ENCODE measurements around the gene CCDC50. TPM values are rescaled to one million over a fixed set of nuclear protein-coding genes. Genes with fewer than 3 reads are reported as not detected.

The CCDC50 gene
- total RNA-seq, 2 donors from 2014 or later: 56.0 to 84.7 TPM

DNA sequence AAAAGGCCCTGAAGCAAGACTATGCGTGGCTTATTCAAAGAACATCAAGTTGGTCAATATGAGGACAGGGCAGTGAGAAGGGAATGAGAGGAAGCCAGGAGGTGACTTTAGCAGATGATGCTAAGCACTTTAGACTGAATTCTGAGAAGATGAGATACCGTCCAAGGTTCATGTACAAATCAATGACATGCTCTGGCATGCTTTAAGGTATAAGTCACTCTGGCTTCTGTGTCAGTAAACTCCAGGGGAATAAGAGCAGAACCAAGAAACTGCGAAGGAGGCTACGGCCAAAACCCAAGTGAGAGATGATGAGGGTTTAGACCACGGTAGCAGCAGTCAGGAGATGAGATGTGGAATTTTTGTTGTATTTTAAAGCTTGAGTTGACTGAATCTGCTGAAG, 8.9 kb upstream of the CCDC50 start:
- intact Hi-C loops (cut with DNase I): loop anchor here (10.0 kb wide), 1 partner anchor 64 kb away; no protein-coding TSS in a partner anchor
- H3K27me3 ChIP-seq (replicated peaks; ENCODE audit: insufficient read depth): no peaks in the 10 kb centered on the region
- H3K27ac ChIP-seq: no peak overlapping the region
- WGBS: 79% methylated on average over 5 of the region's 5 CpGs
- no peaks in the 10 kb centered on the region for H3K9me3 ChIP-seq
- H3K36me3 ChIP-seq: no peaks in the 10 kb centered on the region
- H3K4me3 ChIP-seq: no peak overlapping the region
- H3K4me1 ChIP-seq (replicated peaks): peaks cover 4% of the 10 kb centered on the region
- TF ChIP-seq POLR2A (IDR thresholded peaks at IDR 0.05): no peak
- TF ChIP-seq, protein P1, sequence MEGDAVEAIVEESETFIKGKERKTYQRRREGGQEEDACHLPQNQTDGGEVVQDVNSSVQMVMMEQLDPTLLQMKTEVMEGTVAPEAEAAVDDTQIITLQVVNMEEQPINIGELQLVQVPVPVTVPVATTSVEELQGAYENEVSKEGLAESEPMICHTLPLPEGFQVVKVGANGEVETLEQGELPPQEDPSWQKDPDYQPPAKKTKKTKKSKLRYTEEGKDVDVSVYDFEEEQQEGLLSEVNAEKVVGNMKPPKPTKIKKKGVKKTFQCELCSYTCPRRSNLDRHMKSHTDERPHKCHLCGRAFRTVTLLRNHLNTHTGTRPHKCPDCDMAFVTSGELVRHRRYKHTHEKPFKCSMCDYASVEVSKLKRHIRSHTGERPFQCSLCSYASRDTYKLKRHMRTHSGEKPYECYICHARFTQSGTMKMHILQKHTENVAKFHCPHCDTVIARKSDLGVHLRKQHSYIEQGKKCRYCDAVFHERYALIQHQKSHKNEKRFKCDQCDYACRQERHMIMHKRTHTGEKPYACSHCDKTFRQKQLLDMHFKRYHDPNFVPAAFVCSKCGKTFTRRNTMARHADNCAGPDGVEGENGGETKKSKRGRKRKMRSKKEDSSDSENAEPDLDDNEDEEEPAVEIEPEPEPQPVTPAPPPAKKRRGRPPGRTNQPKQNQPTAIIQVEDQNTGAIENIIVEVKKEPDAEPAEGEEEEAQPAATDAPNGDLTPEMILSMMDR (IDR thresholded peaks at IDR 0.05): no peak
- TF ChIP-seq POLR2AphosphoS5 (IDR thresholded peaks at IDR 0.05): no peak
- DNase-seq (ENCODE audit: low spot score): no peak

DNA sequence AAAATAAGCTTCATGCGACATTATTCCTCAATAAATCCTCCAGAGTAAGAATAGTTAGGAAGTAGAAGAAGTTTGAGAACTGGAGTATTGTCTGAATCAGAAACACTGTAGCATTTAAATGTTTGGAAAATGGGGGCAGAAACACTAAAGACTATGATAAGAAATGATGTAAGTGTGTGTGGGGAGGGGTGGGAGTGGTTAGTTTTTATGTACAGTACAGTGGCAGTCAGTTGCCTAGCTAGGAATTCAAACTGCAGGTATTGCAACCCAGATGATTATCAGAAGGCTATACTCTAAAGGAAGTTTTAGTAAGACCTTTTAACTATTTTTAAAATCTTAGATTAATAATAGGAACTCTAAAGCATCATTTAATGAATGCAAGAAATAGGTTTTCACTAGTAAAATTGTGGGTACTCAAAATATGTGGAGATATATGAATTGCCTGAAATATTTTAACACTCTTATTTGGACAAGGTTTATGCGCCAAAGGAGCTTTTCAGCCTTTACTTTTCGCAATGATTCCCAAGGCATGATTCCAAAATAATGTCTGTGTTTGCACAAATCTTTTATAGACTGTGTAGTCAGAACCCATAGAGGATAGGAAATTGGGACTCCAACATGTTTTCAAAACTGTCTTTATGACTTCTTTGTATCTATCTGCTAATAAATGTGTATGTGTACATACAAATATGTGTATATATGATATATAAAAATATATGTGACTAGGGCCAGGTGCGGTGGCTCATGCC, 8.0 kb upstream of the CCDC50 start:
- 71% methylated on average over 4 of the region's 4 CpGs for WGBS
- peaks cover 4% of the 10 kb centered on the region for H3K4me1 ChIP-seq (replicated peaks)
- no peak overlapping the region for H3K27ac ChIP-seq
- no peaks in the 10 kb centered on the region for H3K9me3 ChIP-seq
- intact Hi-C loops (cut with DNase I): loop anchor here (10.0 kb wide), 1 partner anchor 64 kb away; no protein-coding TSS in a partner anchor
- H3K27me3 ChIP-seq (replicated peaks; ENCODE audit: insufficient read depth): no peaks in the 10 kb centered on the region
- no peak for TF ChIP-seq POLR2AphosphoS5 (IDR thresholded peaks at IDR 0.05)
- no peak for TF ChIP-seq POLR2A (IDR thresholded peaks at IDR 0.05)
- TF ChIP-seq, protein P1 (IDR thresholded peaks at IDR 0.05): no peak
- H3K4me3 ChIP-seq: no peak overlapping the region
- DNase-seq (ENCODE audit: low spot score): no peak
- H3K36me3 ChIP-seq: no peaks in the 10 kb centered on the region

DNA sequence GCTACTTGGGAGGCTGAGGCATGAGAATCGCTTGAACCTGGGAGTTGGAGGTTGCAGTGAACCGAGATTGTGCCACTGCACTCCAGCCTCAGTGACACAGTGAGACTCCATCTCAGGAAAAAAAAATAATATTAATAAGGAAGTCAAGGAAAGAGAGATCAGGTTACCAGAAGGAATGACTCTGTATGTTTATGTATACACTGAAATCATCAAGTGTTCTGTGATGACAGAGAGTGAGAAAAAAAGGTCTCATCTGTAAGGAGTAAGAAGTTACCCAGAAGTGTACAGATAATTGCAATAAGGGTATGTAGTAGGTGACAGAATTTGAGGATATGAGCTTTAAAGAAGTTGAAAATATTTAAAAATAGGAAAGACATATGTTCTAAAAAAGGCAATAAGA, 4.3 kb upstream of the CCDC50 start:
- H3K9me3 ChIP-seq: no peaks in the 10 kb centered on the region
- TF ChIP-seq, protein P1 (IDR thresholded peaks at IDR 0.05): no peak
- TF ChIP-seq POLR2AphosphoS5 (IDR thresholded peaks at IDR 0.05): no peak
- no peak for TF ChIP-seq POLR2A (IDR thresholded peaks at IDR 0.05)
- no peaks in the 10 kb centered on the region for H3K36me3 ChIP-seq
- H3K4me1 ChIP-seq (replicated peaks): peaks cover 4% of the 10 kb centered on the region
- H3K27ac ChIP-seq: no peak overlapping the region
- DNase-seq (ENCODE audit: low spot score): no peak
- no peaks in the 10 kb centered on the region for H3K27me3 ChIP-seq (replicated peaks; ENCODE audit: insufficient read depth)
- 93% methylated on average over 2 of the region's 2 CpGs for whole genome bisulfite sequencing
- intact Hi-C loops (cut with DNase I): loop anchor here (10.0 kb wide), 1 partner anchor 60 kb away; no protein-coding TSS in a partner anchor
- no peak overlapping the region for H3K4me3 ChIP-seq

DNA sequence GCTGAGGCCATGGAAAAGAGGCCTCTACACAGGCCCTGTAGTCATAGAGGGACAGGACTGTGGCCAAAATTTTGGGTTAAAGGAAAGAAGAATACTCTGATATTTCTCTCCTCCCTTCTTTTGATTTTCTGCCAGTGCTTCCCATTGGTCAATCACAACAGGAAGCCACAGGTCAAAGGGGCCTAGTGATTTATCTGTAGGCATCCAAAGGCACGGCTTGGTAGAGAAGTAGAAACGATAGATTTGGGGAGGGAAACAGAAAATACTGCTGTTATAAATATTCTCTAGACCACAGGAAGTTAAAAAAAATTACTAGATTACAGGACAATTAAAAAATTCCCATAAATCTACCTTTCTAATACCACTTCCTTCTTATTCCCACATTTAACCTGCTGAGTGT, 1.7 kb upstream of the CCDC50 start:
- Histone ChIP-seq H3K27me3 (replicated peaks; ENCODE audit: insufficient read depth) (no peaks in the 10 kb centered on the region), H3K4me3 (no peak overlapping the region), H3K9me3 (no peaks in the 10 kb centered on the region), H3K4me1 (replicated peaks) (peaks cover 6% of the 10 kb centered on the region), H3K36me3 (no peaks in the 10 kb centered on the region), H3K27ac (no peak overlapping the region)
- 56% methylated on average over 2 of the region's 2 CpGs for WGBS
- no peak for TF ChIP-seq POLR2A (IDR thresholded peaks at IDR 0.05)
- no peak for TF ChIP-seq POLR2AphosphoS5 (IDR thresholded peaks at IDR 0.05)
- TF ChIP-seq, protein P1 (IDR thresholded peaks at IDR 0.05): no peak
- no peak for DNase-seq (ENCODE audit: low spot score)
- intact Hi-C loops (cut with DNase I): loop anchor here (10.0 kb wide), 1 partner anchor 57 kb away; no protein-coding TSS in a partner anchor
